Right atrium auricular region (tissue), 2 donors: Measurements from ENCODE around the gene CNTNAP2. TPM values are rescaled to one million over a fixed set of nuclear protein-coding genes. Genes with fewer than 3 reads are reported as not detected.

ENCODE experiments used
- DNase-seq: peaks from one replicate; pipeline ENCODE4 v3.0.0-alpha.2; 2019; ENCODE audit warnings: low spot score
- H3K27ac ChIP-seq, 2 donors: fragments of 200-600 bp; sonication (generic); 1 replicate in 1 of 2; 2 replicates in 1 of 2; pipeline ENCODE4 v1.5.1; 2016 to 2019
- H3K27me3 ChIP-seq, 2 donors: fragments of 200-600 bp; sonication (generic); one replicate each; pipeline versions ENCODE4 v1.5.1 to v1.6.0; 2017 to 2019
- H3K36me3 ChIP-seq: fragments of 200-600 bp; sonication (generic); one replicate; pipeline ENCODE4 v1.5.1; 2016
- H3K4me1 ChIP-seq, 2 donors: fragments of 200-600 bp; sonication (generic); one replicate each; pipeline versions ENCODE4 v1.5.1 to v1.6.0; 2017 to 2019
- H3K4me3 ChIP-seq, 2 donors: fragments of 200-600 bp; sonication (generic); 1 replicate in 1 of 2; 2 replicates in 1 of 2; pipeline ENCODE4 v1.5.1; 2017 to 2019; ENCODE audit warnings: mild to moderate bottlenecking in 1 of 2, moderate library complexity in 1 of 2
- H3K9me3 ChIP-seq, 2 donors: fragments of 200-600 bp; sonication (generic); one replicate each; pipeline ENCODE4 v1.5.1; 2019
- CTCF ChIP-seq, 2 donors: fragments of 200-600 bp; sonication (generic); IDR thresholded peaks; one replicate each; pipeline ENCODE4 v1.5.1; 2019; ENCODE audit warnings: antibody characterized with exemption in 2 of 2
- total RNA-seq, 2 donors: library from RNA; depleted of rRNA; stranded (reverse); fragments of >200 nt; gene quantifications; one replicate each; pipeline ENCODE4 v1.1.0, GENCODE V29; 2016

The CNTNAP2 gene
- total RNA-seq, 2 donors from 2014 or later: 1.1 to 1.7 TPM

GRCh38 chr7:147885869-147886268 lies 1769.3 kb downstream of the CNTNAP2 start:
- no peaks in the 10 kb centered on the region for H3K4me1 ChIP-seq
- H3K27me3 ChIP-seq: no peaks in the 10 kb centered on the region
- DNase-seq: no peak
- no peak overlapping the region for H3K4me3 ChIP-seq
- TF ChIP-seq CTCF (IDR thresholded peaks at IDR 0.05): no peak
- H3K9me3 ChIP-seq: no peaks in the 10 kb centered on the region
- no peak overlapping the region for H3K27ac ChIP-seq
- no peaks in the 10 kb centered on the region for H3K36me3 ChIP-seq

- Histone ChIP-seq H3K27me3 (no peaks in the 10 kb centered on the region), H3K4me1 (no peaks in the 10 kb centered on the region), H3K4me3 (no peak overlapping the region), H3K9me3 (no peaks in the 10 kb centered on the region), H3K27ac (no peak overlapping the region), H3K36me3 (no peaks in the 10 kb centered on the region)
- TF ChIP-seq CTCF (IDR thresholded peaks at IDR 0.05): no peak
- DNase-seq: no peak
These were observed 1777.7 kb downstream of the CNTNAP2 start for GRCh38 chr7:147894271-147894670.

GRCh38 chr7:147896121-147896520 lies 1779.5 kb downstream of the CNTNAP2 start:
- no peaks in the 10 kb centered on the region for H3K36me3 ChIP-seq
- H3K27me3 ChIP-seq: no peaks in the 10 kb centered on the region
- no peak overlapping the region for H3K4me3 ChIP-seq
- DNase-seq: no peak
- H3K9me3 ChIP-seq: no peaks in the 10 kb centered on the region
- TF ChIP-seq CTCF (IDR thresholded peaks at IDR 0.05): no peak
- no peaks in the 10 kb centered on the region for H3K4me1 ChIP-seq
- no peak overlapping the region for H3K27ac ChIP-seq

GRCh38 chr7:147903536-147904218 lies 1787.1 kb downstream of the CNTNAP2 start:
- Histone ChIP-seq H3K27me3 (no peaks in the 10 kb centered on the region), H3K27ac (no peak overlapping the region), H3K9me3 (no peaks in the 10 kb centered on the region), H3K4me1 (no peaks in the 10 kb centered on the region), H3K36me3 (no peaks in the 10 kb centered on the region), H3K4me3 (no peak overlapping the region)
- TF ChIP-seq CTCF (IDR thresholded peaks at IDR 0.05): no peak
- DNase-seq: no peak

- Histone ChIP-seq H3K36me3 (no peaks in the 10 kb centered on the region), H3K27me3 (no peaks in the 10 kb centered on the region), H3K4me1 (no peaks in the 10 kb centered on the region), H3K9me3 (no peaks in the 10 kb centered on the region), H3K27ac (no peak overlapping the region), H3K4me3 (no peak overlapping the region)
- TF ChIP-seq CTCF (IDR thresholded peaks at IDR 0.05): no peak
- DNase-seq: no peak
These were observed 1787.6 kb downstream of the CNTNAP2 start for GRCh38 chr7:147904219-147904576.
